Heart left ventricle (tissue), 13 donors: ENCODE measurements around the gene ATXN1.

Experiments
- POLR2A ChIP-seq, 2 donors: fragments of 450-650 bp; IDR thresholded peaks; one replicate each; pipeline ENCODE4 v1.6.1; 2017; ENCODE audit warnings: antibody characterized with exemption in 2 of 2, mild to moderate bottlenecking in 2 of 2, moderate library complexity in 2 of 2
- TF ChIP-seq, protein P1 (sequence below), 12 donors: fragments of 200-600 bp; sonication (generic) in 4 of 12; IDR thresholded peaks; one replicate each; pipeline versions ENCODE4 v1.5.0 to v1.8.0; 2018 to 2022; ENCODE audit warnings: antibody characterized with exemption in 12 of 12, mild to moderate bottlenecking in 5 of 12
- donor health status: ischemic (EF 13 %, LVEDD 7.1; RV severe dilation, severe dysfunction).
- donor health status: DM: no; HTN: yes; CAD: no.
- donor health status: DM: no; HTN: no; CAD: no.
- donor health status: ischemic (EF 25% LVEDD 6.9; RV normal size, moderate dysfunction).
- donor health status: ischemic (EF 25% LVEDD 5.7; RV mildly dilated, moderate dysfunction).
- donor health status: ischemic (EF 35%, LVEDD 5.7; RV mildly dilated, moderate dysfunction).
- donor health status: nonischemic (EF 11% LVEDD 7.7; RV severe dilation, severe dysfunction).
- donor health status: DM: yes; HTN: yes; CAD: no.
- donor health status: PGD.
- donor health status: ischemic (EF 29% LVEDD 5.4; RV normal size, mild dysfunction).
- donor health status: nonischemic (EF 23%, LVEDD 6.1; RV moderate dilation, normal function).

DNA sequence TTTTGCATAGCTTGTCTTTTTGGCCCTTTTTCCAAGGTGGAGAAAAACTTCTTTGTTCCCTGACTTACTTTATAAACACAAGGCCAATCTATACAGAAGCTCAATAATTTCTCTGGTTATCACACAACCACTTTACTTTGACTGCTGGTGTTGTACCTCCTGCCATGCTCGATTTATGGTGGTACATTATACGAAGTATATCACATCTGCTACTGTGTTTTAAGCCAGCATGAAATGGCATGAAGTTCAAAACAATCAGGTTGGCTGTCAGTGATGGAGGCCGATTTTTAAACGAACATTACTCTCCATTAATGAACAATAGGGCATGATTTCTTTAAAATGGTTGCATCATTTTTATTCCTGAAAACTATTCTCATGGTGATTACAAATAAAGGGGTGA is 21.0 kb upstream of the ATXN1 start:
- TF ChIP-seq, protein P1, sequence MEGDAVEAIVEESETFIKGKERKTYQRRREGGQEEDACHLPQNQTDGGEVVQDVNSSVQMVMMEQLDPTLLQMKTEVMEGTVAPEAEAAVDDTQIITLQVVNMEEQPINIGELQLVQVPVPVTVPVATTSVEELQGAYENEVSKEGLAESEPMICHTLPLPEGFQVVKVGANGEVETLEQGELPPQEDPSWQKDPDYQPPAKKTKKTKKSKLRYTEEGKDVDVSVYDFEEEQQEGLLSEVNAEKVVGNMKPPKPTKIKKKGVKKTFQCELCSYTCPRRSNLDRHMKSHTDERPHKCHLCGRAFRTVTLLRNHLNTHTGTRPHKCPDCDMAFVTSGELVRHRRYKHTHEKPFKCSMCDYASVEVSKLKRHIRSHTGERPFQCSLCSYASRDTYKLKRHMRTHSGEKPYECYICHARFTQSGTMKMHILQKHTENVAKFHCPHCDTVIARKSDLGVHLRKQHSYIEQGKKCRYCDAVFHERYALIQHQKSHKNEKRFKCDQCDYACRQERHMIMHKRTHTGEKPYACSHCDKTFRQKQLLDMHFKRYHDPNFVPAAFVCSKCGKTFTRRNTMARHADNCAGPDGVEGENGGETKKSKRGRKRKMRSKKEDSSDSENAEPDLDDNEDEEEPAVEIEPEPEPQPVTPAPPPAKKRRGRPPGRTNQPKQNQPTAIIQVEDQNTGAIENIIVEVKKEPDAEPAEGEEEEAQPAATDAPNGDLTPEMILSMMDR (IDR thresholded peaks at IDR 0.05): no peak
- no peak for TF ChIP-seq POLR2A (IDR thresholded peaks at IDR 0.05)
